ENCODE measurements around the gene DERA. TPM values are rescaled to one million over a fixed set of nuclear protein-coding genes. Genes with fewer than 3 reads are reported as not detected.
"Not testable (repeated sequence)": the region's sequence is repeated elsewhere in the genome, so short reads cannot be mapped to it uniquely, and the experiment has no call there.

DERA gene
- polyA plus RNA-seq, 3 donors, result 16.2 to 84.2 (median 83.6) TPM

GRCh38 chr12:16056910-16057309 is 145.8 kb downstream of the DERA start:
- DNase-seq, result no peak
- intact Hi-C loops (cut with micrococcal nuclease), result no loop called here
- Histone ChIP-seq H3K9me3 (replicated peaks in 1 of 2; ENCODE audit: control insufficient read depth in 1 of 2, insufficient read depth in 1 of 2, low read length in 2 of 2) (peaks cover 0 to 11% of the 10 kb centered on the region in 2 donors), H2AFZ (ENCODE audit: insufficient read depth, low read depth, low read length, poor library complexity, severe bottlenecking) (no peak overlapping the region), H3K4me2 (replicated peaks; ENCODE audit: extremely low read depth, low read length, poor library complexity, severe bottlenecking) (no peak overlapping the region), H3K4me1 (ENCODE audit: control insufficient read depth in 1 of 2, insufficient read depth in 2 of 2, low read length in 2 of 2) (peaks cover 0 to 4% of the 10 kb centered on the region in 2 donors), H3K4me3 (replicated peaks in 1 of 3; ENCODE audit: low read depth in 2 of 3, low read length in 3 of 3) (no peak overlapping the region), H3K27ac (ENCODE audit: low read depth in 1 of 2, low read length in 2 of 2) (no peak overlapping the region), H3K9ac (ENCODE audit: insufficient read depth, low read length, poor library complexity, severe bottlenecking) (no peak overlapping the region), H3K27me3 (ENCODE audit: control insufficient read depth in 2 of 2, insufficient read depth in 2 of 2, low read length in 2 of 2) (no peaks in the 10 kb centered on the region), H4K20me1 (ENCODE audit: insufficient read depth, low read length) (no peaks in the 10 kb centered on the region), H3K79me2 (ENCODE audit: insufficient read depth, low read length) (no peaks in the 10 kb centered on the region), H3K36me3 (replicated peaks in 1 of 2; ENCODE audit: control insufficient read depth in 1 of 2, insufficient read depth in 2 of 2, low read length in 2 of 2) (no peaks in the 10 kb centered on the region)
- Mint-ChIP-seq H3K4me1 (peaks cover under 1% of the 10 kb centered on the region), H3K27me3 (ENCODE audit: low read depth in 3 of 3) (peaks cover 2 to 4% (median 2%) of the 10 kb centered on the region in 3 donors), H3K4me3 (no peak overlapping the region), H3K9me3 (peaks cover 5 to 19% (median 14%) of the 10 kb centered on the region in 7 donors), H3K36me3 (no peaks in the 10 kb centered on the region), H3K27ac (no peak overlapping the region)
- WGBS (ENCODE audit: insufficient coverage), result 96% methylated on average over 5 of the region's 6 CpGs
- no peak for TF ChIP-seq CTCF (IDR thresholded peaks at IDR 0.05)

- H3K4me2 ChIP-seq (replicated peaks; ENCODE audit: extremely low read depth, low read length, poor library complexity, severe bottlenecking); H2AFZ ChIP-seq (ENCODE audit: insufficient read depth, low read depth, low read length, poor library complexity, severe bottlenecking); DNase-seq; H3K27me3 ChIP-seq (ENCODE audit: control insufficient read depth in 2 of 2, insufficient read depth in 2 of 2, low read length in 2 of 2); H3K79me2 ChIP-seq (ENCODE audit: insufficient read depth, low read length); H3K4me3 Mint-ChIP-seq; H3K9ac ChIP-seq (ENCODE audit: insufficient read depth, low read length, poor library complexity, severe bottlenecking); H3K4me1 ChIP-seq (ENCODE audit: control insufficient read depth in 1 of 2, insufficient read depth in 2 of 2, low read length in 2 of 2); intact Hi-C loops (cut with micrococcal nuclease); H3K27me3 Mint-ChIP-seq (ENCODE audit: low read depth in 3 of 3); H3K27ac ChIP-seq (ENCODE audit: low read depth in 1 of 2, low read length in 2 of 2); H3K27ac Mint-ChIP-seq; H3K36me3 ChIP-seq (replicated peaks in 1 of 2; ENCODE audit: control insufficient read depth in 1 of 2, insufficient read depth in 2 of 2, low read length in 2 of 2); H3K36me3 Mint-ChIP-seq; H3K4me1 Mint-ChIP-seq; H3K4me3 ChIP-seq (replicated peaks in 1 of 3; ENCODE audit: low read depth in 2 of 3, low read length in 3 of 3); H4K20me1 ChIP-seq (ENCODE audit: insufficient read depth, low read length): not testable (repeated sequence)
- peaks cover 0 to 11% of the 10 kb centered on the region in 2 donors for H3K9me3 ChIP-seq (replicated peaks in 1 of 2; ENCODE audit: control insufficient read depth in 1 of 2, insufficient read depth in 1 of 2, low read length in 2 of 2)
- peaks cover 5 to 19% (median 12%) of the 10 kb centered on the region in 7 donors for H3K9me3 Mint-ChIP-seq
- WGBS (ENCODE audit: insufficient coverage), result 93% methylated on average over 34 of the region's 34 CpGs
Measured at GRCh38 chr12:16057351-16057751, 146.2 kb downstream of the DERA start.

All from CD14-positive monocyte (primary cell).